Ureter (tissue), 1 donor: Measurements from ENCODE around the gene GEMIN2. TPM values are rescaled to one million over a fixed set of nuclear protein-coding genes. Genes with fewer than 3 reads are reported as not detected.
"Not testable (repeated sequence)": the region's sequence is repeated elsewhere in the genome, so short reads cannot be mapped to it uniquely, and the experiment has no call there.

Experiments
- DNase-seq: peaks from one replicate; pipeline ENCODE4 v3.0.0-alpha.2; 2020; ENCODE audit warnings: low spot score
- total RNA-seq: library from RNA; stranded (reverse); gene quantifications from one replicate; pipeline ENCODE4 v1.2.4, GENCODE V29; 2023
- donor health status: DM: yes; HTN: yes; CAD: no.

The GEMIN2 gene
- total RNA-seq, 1 donor from 2014 or later, result 10.0 TPM

DNA sequence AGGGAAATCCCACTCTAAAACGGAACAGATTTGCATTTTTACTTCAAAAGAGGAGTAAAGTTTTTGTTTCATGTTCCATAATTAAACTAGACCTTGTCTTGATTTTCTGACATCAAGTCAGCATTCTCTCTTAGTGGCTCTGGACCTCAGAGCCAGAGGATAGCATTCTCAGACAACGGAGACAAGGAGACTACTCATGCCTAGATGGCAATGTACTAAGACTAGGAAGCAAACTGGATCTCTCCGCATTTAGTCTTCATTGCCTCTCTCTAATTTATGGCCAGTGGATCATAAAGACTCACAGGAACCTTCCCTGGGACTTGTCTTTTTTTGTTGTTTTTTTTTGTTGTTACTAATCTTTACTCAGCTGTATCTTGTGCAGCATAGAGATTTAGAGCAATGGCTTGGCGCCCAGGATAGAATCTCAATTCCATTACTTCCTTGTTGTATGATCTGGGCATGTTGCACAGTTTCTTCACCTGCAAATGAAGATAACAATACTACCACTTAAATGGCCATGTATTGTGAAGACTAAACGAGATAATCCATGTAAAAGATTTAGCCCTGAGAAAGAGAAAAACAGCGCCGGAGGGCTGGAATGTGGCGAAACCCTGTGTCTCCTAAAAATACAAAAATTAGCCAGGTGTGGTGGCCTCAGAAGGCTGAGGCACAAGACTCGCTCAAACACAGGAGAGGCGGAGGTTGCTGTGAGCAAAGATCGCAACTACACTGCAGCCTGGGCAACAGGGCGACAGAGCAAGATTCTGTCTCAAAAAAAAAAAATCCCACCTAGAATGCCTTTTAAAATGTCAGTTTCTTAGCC is 4.0 kb upstream of the GEMIN2 start:
- no peak for DNase-seq

DNA sequence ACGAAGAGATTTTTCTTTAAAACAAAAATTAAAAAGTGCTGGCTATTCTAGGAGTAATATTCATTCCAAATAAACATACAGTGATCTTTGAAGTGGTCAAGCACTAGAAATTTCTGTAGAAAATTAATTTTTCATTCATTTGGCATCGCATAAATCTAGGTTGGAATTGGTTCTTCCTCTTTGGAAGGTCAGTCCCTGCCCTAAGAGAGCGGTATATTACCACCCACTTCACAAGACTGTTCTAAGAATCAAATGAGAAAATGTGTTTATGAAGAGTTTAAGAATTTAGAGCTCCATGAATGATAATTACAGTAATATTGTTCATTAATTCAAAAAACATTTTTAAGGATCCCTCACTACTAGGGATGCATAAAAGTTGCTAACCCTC is 444 bp upstream of the GEMIN2 start:
- no peak for DNase-seq

DNA sequence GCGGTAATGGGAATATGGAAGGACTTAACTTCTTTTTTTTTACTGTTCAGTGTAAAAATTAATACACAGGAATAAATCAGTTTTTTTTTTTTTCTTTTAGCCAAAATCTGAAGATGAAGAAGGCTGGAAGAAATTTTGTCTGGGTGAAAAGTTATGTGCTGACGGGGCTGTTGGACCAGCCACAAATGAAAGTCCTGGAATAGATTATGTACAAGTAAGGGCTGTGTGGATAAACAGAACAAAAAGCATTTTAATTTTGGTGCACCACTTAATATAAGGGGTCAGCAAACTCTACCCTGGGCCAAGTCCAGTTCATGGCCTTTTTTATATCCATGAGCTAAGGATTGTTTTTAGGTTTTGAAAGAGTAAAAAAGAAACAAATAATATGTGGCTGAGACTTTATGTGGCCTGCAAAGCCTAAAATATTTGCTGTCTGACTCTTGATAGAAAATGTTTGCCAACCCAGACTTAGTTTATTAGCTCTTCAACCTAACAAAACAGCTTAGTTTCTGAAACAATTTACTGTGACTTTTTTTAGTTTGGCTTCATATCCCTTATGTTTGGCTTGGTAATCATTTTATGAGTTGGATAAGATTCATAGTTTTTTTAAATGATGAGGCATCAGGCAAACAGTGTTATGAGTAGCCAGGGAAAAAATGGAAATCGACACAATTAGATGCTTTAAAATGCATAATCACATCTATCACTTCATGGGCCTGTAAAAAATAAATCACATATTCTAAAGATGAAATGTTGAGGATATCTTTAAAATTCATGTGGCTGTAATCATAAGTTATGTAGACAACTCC is 8.4 kb downstream of the GEMIN2 start:
- no peak for DNase-seq

DNA sequence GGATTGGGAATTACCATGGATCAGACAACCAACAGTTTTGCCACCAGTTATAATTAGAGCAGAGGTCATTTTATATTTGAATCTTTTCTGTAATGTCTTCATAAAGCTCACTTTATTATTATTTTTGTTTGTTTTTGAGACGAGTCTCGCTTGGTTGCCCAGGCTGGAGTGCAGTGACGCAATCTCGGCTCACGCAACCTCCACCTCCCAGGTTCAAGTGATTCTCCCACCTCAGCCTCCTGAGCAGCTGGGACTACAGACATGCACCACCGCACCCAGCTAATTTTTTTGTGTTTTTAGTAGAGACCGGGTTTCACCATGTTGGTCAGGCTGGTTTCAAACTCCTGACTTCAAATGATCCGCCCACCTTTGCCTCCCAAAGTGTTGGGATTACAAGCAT is 23.7 kb downstream of the GEMIN2 start:
- DNase-seq, result not testable (repeated sequence)

DNA sequence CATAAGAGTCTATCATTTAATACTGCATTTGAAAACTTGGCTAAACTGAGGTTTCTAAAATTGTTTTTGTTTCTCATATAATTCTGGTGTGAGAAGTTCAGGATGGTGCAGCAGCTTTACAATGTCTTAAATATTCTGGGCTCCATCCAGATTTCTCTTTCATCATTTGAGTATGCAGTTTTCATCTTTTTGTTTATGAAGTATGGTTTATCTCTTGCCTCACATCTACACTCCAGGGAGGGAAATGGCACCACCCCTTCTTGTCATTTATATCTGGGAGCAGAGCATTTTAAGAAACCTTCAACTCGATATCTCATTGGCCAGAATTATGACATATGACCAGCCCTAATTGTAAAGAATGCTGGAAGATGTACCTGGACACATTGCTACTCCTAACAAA is 24.3 kb downstream of the GEMIN2 start:
- DNase-seq, result no peak

DNA sequence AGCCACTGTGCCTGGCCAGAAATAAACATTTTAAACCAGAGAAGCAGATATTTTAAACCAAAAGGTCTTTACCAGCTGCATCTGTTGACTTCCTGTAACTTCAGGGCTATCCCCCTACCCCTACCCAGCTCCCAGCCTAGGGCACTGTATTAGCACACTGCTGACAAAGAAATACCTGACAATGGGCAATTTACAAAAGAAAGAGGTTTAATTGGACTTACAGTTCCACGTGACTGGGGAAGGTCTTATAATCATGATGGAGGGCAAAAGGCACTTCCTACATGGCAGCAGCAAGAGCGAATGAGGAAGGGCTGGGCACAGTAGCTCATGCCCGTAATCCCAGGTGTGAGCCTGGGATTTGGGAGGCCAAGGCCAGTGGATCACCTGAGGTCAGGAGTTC is 26.0 kb downstream of the GEMIN2 start:
- DNase-seq, result no peak

DNA sequence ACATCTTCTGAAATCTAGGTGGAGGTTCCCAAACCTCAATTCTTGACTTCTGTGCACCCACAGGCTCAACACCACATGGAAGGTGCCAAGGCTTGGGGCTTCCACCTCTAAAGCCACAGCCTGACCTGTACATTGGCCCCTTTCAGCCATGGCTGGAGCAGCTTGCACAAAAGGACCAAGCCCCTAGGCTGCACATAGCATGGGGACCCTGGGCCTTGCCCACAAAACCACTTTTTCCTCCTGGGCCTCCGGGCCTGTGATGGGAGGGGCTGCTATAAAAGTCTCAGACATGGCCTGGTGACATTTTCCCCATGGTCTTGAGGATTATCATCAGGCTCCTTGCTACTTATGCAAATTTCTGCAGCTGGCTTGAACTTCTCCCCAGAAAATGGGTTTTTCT is 27.5 kb downstream of the GEMIN2 start:
- not testable (repeated sequence) for DNase-seq

DNA sequence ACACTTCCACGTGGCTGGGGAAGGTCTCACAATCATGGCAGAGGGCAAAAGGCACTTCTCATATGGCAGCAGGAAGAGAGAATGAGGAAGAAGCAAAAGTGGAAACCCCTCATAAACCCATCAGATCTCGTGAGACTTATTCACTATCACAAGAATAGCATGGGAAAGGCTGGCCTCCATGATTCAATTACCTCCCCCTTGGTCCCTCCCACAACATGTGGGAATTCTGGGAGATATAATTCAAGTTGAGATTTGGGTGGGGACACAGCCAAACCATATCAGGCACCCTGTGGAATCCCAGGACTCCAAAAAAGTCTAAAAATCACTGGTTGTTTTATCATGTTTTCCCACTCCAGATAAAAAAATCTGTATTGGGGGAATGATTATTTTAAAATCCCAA is 29.1 kb downstream of the GEMIN2 start:
- not testable (repeated sequence) for DNase-seq

DNA sequence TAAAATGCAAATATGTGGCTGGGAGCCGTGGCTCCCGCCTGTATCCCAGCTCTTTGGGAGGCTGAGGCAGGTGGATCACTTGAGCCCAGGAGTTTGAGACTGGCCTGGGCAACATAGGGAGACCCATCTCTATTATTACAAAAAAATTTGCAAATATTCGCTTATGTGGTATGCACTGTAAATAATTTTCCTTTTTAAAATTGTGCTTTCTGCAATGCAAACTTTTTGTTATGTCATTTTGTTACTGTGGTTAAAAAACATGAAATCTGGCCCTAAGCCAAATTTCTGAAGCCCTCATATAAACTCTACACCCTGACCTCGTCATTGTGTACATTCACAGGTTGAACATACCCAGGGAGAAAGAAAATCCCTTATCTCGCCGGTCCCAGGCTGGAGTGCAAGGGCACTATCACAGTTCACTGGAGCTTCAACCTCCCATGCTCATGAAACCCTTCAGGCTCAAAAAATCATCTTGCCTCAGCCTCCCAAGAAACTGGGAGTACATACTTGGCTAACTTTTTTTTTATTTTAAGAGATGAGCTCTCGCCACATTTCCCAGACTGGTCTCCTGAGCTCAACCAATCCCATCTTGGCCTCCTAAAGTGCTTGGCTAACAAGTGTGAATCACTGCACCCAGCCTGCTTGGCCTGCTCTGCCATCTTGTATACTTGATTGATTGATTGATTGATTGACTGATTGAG is 31.3 kb downstream of the GEMIN2 start:
- DNase-seq, result no peak

DNA sequence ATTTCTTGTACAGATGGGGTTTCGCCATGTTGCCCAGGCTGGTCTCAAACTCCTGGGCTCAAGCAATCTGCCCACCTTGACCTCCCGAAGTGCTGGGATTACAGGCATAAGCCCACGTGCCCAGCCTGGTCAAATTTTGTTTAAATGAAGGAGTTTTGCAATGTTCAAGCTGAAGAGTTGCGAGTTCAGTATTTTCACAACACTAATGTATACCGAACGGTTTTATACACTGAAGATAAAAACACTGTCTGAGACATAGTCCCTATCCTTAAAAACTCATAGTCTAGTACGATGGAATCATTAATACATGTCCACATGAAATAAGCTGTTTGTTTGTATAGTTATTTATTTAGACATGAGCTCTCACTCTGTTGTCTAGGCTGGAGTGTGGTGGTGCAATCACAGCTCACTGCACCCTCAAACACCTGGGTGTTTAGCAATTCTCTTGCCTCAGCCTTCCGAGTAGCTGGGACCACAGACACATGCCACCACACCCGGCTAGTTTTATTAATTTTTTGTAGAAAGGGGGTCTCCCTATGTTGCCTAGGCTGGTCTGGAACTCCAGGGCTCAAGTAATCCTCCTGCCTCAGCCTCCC is 40.6 kb downstream of the GEMIN2 start:
- no peak for DNase-seq

DNA sequence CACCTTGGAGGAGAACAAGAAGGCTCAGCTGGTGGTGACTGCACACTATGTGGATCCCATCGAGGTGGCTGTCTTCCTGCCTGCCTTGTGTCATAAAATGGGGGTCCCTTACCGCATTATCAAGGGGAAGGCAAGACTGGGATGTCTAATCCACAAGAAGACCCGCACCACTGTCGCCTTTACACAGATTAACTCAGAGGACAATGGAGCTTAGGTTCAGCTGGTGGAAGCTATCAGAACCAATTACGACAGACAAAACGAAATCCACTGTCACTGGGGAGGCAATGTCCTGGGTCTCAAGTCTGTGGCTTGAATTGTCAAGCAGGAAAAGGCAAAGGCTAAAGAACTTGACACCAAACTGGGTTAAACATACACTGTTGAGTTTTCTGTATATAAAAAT is 43.4 kb downstream of the GEMIN2 start:
- DNase-seq, result no peak

DNA sequence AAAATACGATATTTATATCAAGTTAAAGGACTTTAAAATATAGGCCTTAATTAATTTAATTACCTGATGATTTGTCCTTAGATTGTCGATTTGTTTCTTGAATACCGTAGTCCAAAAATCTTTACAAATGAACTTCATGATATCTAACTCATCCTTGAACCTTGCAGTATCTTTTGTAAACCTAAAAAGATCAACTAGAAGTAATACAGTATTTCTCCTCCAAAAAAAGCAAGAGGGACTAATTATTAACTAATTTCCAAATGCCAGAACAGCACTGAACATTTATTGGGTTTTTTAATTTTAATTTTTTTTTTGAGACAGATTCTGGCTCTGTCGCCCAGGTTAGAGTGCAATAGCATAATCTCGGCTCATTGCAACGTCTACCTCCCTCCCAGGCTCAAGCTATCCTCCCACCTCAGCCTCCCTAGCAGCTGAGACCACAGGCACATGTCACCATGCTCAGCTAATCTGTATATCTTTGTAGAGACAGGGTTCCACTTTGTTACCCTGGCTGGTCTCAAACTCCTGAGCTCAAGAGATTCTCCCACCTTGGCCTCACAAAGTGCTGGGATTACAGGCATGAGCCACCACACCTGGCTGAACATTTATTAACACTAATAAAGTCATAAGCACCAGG is 44.2 kb downstream of the GEMIN2 start:
- DNase-seq, result no peak

DNA sequence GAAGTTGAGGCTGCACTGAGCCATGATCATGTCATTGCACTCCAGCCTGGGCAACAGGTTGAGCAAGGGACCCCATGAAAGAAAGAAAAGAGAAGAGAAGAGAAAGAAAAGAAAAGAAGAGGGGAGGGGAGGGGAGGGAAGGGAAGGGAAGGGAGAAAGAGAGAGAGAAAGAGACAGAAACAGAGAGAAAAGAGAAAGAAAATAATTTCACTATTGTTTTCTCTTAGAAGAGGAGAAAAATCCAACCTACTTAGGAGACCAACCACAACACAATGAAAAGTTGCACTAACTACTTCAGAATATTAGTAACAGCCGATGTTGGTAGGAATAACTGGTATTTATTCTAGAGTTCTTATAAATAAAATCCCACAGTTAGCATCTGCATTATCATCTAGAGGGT is 46.4 kb downstream of the GEMIN2 start:
- DNase-seq, result no peak

DNA sequence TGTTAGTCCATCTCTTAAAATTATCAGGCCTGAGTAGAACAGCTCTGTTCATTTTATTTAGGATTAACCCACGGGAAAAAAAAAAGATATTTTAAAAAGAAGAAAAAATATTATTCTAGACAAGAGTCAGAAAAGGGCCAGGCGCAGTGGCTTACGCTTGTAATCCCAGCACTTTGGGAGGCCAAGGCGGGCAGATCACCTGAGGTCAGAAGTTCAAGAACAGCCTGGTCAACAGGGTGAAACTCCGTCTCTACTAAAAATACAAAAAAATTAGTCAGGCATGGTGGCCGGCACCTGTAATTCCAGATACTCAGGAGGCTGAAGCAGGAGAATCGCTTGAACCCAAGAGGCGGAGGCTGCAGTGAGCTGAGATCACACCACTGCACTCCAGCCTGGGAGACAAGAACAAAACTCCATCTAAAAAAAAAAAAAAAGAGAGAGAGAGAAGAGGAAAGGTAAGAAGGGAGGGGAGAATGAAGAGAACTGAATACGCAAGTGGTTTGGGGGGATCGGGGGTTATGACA is 53.7 kb downstream of the GEMIN2 start:
- DNase-seq, result not testable (repeated sequence)

DNA sequence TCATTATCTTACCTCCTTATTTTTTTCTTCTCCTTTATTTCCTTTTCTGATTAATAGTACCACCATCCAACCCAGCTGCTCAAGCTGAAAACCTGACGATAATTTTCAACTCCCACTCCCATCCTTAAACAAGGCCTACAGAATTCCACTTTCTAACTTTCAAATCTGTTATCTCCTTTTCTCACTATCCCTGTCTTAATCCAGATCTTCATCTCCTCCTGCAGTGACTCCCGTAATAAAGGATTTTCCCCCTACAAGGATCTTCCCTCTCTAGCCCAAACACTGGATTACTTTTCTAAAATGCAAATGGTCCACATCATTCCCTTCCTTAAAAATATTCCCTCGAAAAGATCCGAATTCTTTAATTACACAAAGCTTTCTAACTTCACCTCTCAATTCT is 54.5 kb downstream of the GEMIN2 start:
- DNase-seq, result no peak

DNA sequence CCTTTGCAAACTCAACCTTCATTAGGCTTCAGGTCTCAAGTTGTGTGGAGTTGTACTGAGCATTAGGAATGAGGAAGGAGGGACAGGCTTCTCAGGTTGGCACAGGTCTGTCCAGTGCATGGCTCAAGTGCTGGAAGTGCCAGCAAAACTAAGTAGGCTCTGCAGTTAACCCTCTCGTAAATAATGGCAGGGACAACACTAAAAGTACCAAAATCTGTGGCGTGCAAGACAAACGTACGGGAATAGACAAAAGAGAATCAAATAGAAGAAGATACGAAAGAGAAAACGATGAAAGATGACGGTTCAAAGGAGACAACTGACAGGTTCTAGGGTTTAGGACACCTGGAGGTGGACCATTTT is 55.4 kb downstream of the GEMIN2 start:
- DNase-seq, result no peak

DNA sequence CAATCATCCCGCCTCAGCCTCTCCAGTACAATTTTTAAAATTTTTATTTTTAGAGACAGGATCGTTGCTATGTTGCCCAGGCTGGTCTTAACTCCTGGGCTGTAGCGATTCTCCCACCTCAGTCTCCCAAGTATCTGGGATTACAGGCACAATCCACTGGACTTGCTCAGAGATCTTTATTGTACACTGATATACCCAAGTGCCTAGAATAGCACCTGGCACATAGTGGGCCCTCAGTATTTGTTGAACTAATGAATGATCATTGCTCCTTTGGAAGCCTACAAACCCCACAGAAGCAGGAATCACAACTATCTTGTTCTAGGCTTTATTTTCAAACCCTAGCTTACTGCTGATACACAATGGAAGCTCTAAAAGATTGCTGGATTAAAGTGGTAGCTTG is 59.1 kb downstream of the GEMIN2 start:
- DNase-seq, result no peak

DNA sequence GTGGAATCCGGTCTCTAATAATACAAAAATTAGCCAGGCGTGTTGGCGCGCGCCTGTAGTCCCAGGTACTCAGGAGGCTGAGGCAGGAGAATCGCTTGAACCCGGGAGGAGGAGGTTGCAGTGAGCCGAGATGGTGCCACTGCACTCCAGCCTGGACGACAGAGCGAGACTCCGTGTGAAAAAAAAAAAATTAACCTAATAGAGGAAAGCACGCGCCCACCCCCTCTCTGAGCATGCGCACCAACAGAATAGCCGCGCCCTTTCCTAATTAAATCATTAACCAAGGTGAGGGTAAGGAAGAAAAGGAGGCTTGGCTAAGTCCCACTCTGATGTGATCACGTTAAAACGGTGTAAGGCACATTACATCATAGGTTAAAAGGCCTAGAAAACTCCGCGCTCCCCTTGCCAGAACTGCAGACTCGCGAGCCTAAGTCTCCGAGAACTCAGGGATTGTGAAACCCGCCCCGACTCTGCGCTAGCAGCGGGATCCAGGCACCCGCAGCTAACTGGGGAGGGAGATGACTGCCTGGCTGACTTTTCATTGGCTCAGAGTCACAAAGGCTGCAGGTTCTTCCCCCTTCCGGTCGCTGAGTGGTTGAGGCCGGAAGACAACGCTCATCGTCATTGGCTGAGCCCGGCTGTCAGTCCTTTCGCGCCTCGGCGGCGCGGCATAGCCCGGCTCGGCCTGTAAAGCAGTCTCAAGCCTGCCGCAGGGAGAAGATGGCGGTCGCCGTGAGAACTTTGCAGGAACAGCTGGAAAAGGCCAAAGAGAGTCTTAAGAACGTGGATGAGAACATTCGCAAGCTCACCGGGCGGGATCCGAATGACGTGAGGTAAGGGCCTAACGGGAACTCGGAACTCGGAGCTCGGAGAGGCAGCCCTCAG is 60.7 kb downstream of the GEMIN2 start, which contains the start of gene PNN:
PNN (plus strand) TSS at position 695 of the 885 bp plus-strand sequence; CDS start at position 721, 26 bp downstream.
- DNase-seq, result peak; percentile 98

DNA sequence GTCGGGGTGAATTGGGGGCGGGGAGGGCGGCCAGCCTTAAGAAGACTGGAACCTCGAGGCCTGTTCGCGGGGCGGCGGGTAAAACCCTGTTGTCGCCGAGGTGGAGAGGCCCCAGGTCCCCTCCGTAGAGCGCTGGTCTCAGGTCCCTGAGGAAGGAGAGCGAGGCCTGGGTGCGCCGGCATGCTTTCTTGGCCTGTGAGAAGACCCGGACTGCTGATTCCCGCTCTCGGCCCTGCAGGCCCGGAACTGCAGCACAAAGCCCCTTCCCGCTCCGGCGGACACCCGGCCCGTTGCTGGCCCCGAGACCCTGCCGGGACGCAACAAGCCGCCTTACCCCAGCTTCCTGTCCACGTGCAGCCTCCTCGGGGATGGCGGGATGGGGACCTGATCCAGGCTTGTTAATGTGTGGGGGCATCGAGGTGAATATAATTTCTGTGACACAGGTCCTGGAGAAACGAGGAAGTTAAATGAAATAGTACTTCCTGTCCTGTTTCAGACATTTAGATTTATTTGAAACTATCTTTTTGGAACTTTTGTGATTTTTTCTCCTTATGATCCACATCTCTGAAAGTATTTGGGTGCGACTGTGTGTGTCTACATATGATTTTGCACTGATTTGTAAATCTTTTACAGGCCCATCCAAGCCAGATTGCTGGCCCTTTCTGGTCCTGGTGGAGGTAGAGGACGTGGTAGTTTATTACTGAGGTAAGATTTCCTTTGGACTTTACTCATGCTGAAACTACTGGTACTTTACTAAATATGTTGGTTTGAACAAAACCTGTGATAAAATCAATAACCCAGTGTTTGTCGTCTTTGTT is 61.5 kb downstream of the GEMIN2 start:
- DNase-seq, result peak; percentile 52
